IMR-90 (cell line): Measurements from ENCODE around the gene PIEZO2. TPM values are rescaled to one million over a fixed set of nuclear protein-coding genes. Genes with fewer than 3 reads are reported as not detected.
A peak's percentile ranks its signal among the peaks of the same experiment; 100 is the strongest.

Source experiments
- ATAC-seq: fragments of 200-7000 bp; cut with Tn5 transposase; 2 replicates; pipeline ENCODE4 v1.9.1; 2020; ENCODE audit warnings: low read depth, mild to moderate bottlenecking, moderate library complexity
- BruUV-seq: library from RNA; stranded (reverse); fragments of 400-500 nt; replicated peaks from 2 replicates; lab custom pipeline; 2021; lab: Mats Ljungman, UMichigan
- CTCF ChIA-PET: fragments of 300-600 bp; formaldehyde crosslinking; extraction: SDS; loops from one replicate; lab custom pipeline; 2021; ENCODE audit warnings: antibody characterized with exemption; lab: Yijun Ruan, JAX
- POLR2A ChIA-PET: fragments of 300-600 bp; sonication (Branson Sonifier 250); formaldehyde crosslinking; loops from one replicate; lab custom pipeline; 2022; ENCODE audit warnings: antibody characterized with exemption; ENCODE audit not compliant: unreplicated experiment; lab: Charles Lee
- DNase-seq: peaks from one replicate; pipeline ENCODE4 v3.0.0; 2013
- H2AFZ ChIP-seq: replicated peaks from 2 replicates; pipeline ENCODE3; 2013; ENCODE audit warnings: low read length, mild to moderate bottlenecking; ENCODE audit not compliant: poor library complexity
- H2AK5ac ChIP-seq: 2 replicates; pipeline ENCODE4 v1.6.1; 2013; ENCODE audit warnings: low read depth, low read length, inconsistent platforms
- H2AK9ac ChIP-seq: replicated peaks from 2 replicates; pipeline ENCODE3; 2013; ENCODE audit warnings: mild to moderate bottlenecking, low read depth, low read length, moderate library complexity; ENCODE audit not compliant: poor library complexity
- H2BK120ac ChIP-seq: 2 replicates; pipeline ENCODE4 v1.6.1; 2013; ENCODE audit warnings: low read depth, low read length, inconsistent platforms
- H2BK15ac ChIP-seq: 3 replicates; pipeline ENCODE4 v1.6.1; 2013; ENCODE audit warnings: low read depth, low read length, inconsistent platforms
- H2BK20ac ChIP-seq: 2 replicates; pipeline ENCODE4 v1.6.1; 2013; ENCODE audit warnings: low read depth, mild to moderate bottlenecking, inconsistent platforms, low read length, moderate library complexity
- H2BK5ac ChIP-seq: 2 replicates; pipeline ENCODE4 v1.6.1; 2013; ENCODE audit warnings: mild to moderate bottlenecking, low read depth, low read length, inconsistent platforms; ENCODE audit not compliant: poor library complexity, severe bottlenecking
- H3K14ac ChIP-seq: replicated peaks from 2 replicates; pipeline ENCODE4 v1.6.1; 2013; ENCODE audit warnings: low read depth, low read length, inconsistent platforms
- H3K18ac ChIP-seq: 2 replicates; pipeline ENCODE4 v1.6.1; 2013; ENCODE audit warnings: low read depth, low read length, control low read depth
- H3K23ac ChIP-seq: 2 replicates; pipeline ENCODE4 v1.6.1; 2013; ENCODE audit warnings: low read depth, low read length, inconsistent platforms
- H3K27ac ChIP-seq: 2 replicates; pipeline ENCODE4 v1.5.1; 2013; ENCODE audit warnings: mild to moderate bottlenecking, control low read depth, low read length; ENCODE audit not compliant: insufficient read depth
- H3K27me3 ChIP-seq: 2 replicates; pipeline ENCODE4 v1.6.1; 2013; ENCODE audit warnings: low read length; ENCODE audit not compliant: control insufficient read depth, insufficient read depth
- H3K36me3 ChIP-seq: 2 replicates; pipeline ENCODE4 v1.6.1; 2013; ENCODE audit warnings: low read length, mixed read lengths; ENCODE audit not compliant: control insufficient read depth, insufficient read depth
- H3K4ac ChIP-seq: 2 replicates; pipeline ENCODE4 v1.6.1; 2013; ENCODE audit warnings: low read depth, low read length, inconsistent platforms
- H3K4me1 ChIP-seq: 2 replicates; pipeline ENCODE4 v1.6.1; 2013; ENCODE audit warnings: low read length, mixed read lengths; ENCODE audit not compliant: control insufficient read depth, insufficient read depth
- H3K4me2 ChIP-seq: 2 replicates; pipeline ENCODE4 v1.6.1; 2013; ENCODE audit warnings: low read depth, mild to moderate bottlenecking, control low read depth, low read length, moderate library complexity
- H3K4me3 ChIP-seq: 2 replicates; pipeline ENCODE4 v1.5.1; 2013; ENCODE audit warnings: low read depth, mild to moderate bottlenecking, control low read depth, low read length, moderate library complexity; ENCODE audit not compliant: insufficient read depth
- H3K56ac ChIP-seq: 2 replicates; pipeline ENCODE4 v1.6.1; 2013; ENCODE audit warnings: low read length, inconsistent platforms; ENCODE audit not compliant: insufficient read depth; ENCODE audit errors: extremely low read depth
- H3K79me1 ChIP-seq, 2 experiments: 2 replicates each; pipeline ENCODE4 v1.6.1; 2013; ENCODE audit warnings: low read length in 2 of 2, inconsistent platforms in 1 of 2, low read depth in 1 of 2
- H3K9ac ChIP-seq: 2 replicates; pipeline ENCODE4 v1.6.1; 2013; ENCODE audit warnings: low read depth, low read length, control low read depth
- H3K9me1 ChIP-seq: 2 replicates; pipeline ENCODE4 v1.6.1; 2013; ENCODE audit warnings: low read length, inconsistent platforms; ENCODE audit not compliant: insufficient read depth
- H3K9me3 ChIP-seq: 2 replicates; pipeline ENCODE4 v1.6.1; 2013; ENCODE audit warnings: low read length; ENCODE audit not compliant: control insufficient read depth, insufficient read depth
- H4K20me1 ChIP-seq: 2 replicates; pipeline ENCODE4 v1.6.1; 2013; ENCODE audit warnings: low read length, inconsistent platforms; ENCODE audit not compliant: insufficient read depth
- H4K5ac ChIP-seq: 2 replicates; pipeline ENCODE4 v1.6.1; 2013; ENCODE audit warnings: mild to moderate bottlenecking, low read depth, low read length, control low read depth
- H4K8ac ChIP-seq, 2 experiments: 2 replicates each; pipeline ENCODE4 v1.6.1; 2013; ENCODE audit warnings: low read depth in 2 of 2, low read length in 2 of 2, control low read depth in 1 of 2, inconsistent platforms in 1 of 2
- H4K91ac ChIP-seq: 2 replicates; pipeline ENCODE4 v1.6.1; 2013; ENCODE audit warnings: low read depth, low read length, inconsistent platforms; ENCODE audit not compliant: insufficient read depth
- CEBPB ChIP-seq: IDR thresholded peaks from 2 replicates; pipeline ENCODE4 v1.6.1; 2012; ENCODE audit warnings: low read depth, low read length, improper control_type of control experiment
- CHD1 ChIP-seq: IDR thresholded peaks from 2 replicates; pipeline ENCODE4 v1.6.1; 2012; ENCODE audit warnings: low read depth, low read length, improper control_type of control experiment
- FOS ChIP-seq: fragments of 150-350 bp; IDR thresholded peaks from 2 replicates; pipeline ENCODE4 v1.6.1; 2016; ENCODE audit warnings: low read depth, low read length
- MAFK ChIP-seq: IDR thresholded peaks from 2 replicates; pipeline ENCODE4 v1.6.1; 2012; ENCODE audit warnings: low read depth, low read length, improper control_type of control experiment
- MAZ ChIP-seq: IDR thresholded peaks from 2 replicates; pipeline ENCODE4 v1.6.1; 2012; ENCODE audit warnings: low read depth, mild to moderate bottlenecking, low read length, improper control_type of control experiment, moderate library complexity, borderline replicate concordance
- MXI1 ChIP-seq: IDR thresholded peaks from 2 replicates; pipeline ENCODE4 v1.6.1; 2012; ENCODE audit warnings: low read depth, mild to moderate bottlenecking, low read length, moderate library complexity, borderline replicate concordance
- RAD21 ChIP-seq: IDR thresholded peaks from 2 replicates; pipeline ENCODE4 v1.6.1; 2012; ENCODE audit warnings: low read length, improper control_type of control experiment
- RCOR1 ChIP-seq: IDR thresholded peaks from 2 replicates; pipeline ENCODE4 v1.6.1; 2012; ENCODE audit warnings: mild to moderate bottlenecking, low read length, improper control_type of control experiment; ENCODE audit not compliant: insufficient replicate concordance
- RFX5 ChIP-seq: IDR thresholded peaks from 2 replicates; pipeline ENCODE4 v1.8.0; 2012; ENCODE audit warnings: low read depth, mild to moderate bottlenecking, low read length, moderate library complexity
- SMC3 ChIP-seq: fragments of 150-350 bp; IDR thresholded peaks from 2 replicates; pipeline ENCODE4 v1.6.1; 2016; ENCODE audit warnings: low read depth, mild to moderate bottlenecking, antibody characterized with exemption, low read length, moderate library complexity
- USF2 ChIP-seq: fragments of 150-350 bp; IDR thresholded peaks from 2 replicates; pipeline ENCODE4 v1.6.1; 2017; ENCODE audit warnings: mild to moderate bottlenecking, antibody characterized with exemption, low read length, low read depth
- WGBS, 2 experiments: methylation state at CpG; one replicate each; pipeline versions ENCODE4 v1.1.5 to v1.1.7; 2013; ENCODE audit warnings: missing lambda C conversion rate in 2 of 2; ENCODE audit not compliant: insufficient read length in 1 of 2; ENCODE audit errors: extremely low coverage in 2 of 2; 5-methylcytosine and 5-hydroxymethylcytosine counted together
- dilution Hi-C: fragments of 300-500 bp; cut with HindIII; formaldehyde crosslinking; loops from one replicate; pipeline ENCODE4 v1.14.3; 2018; ENCODE audit warnings: low sequenced_read_pairs; ENCODE audit not compliant: unreplicated experiment
- in situ Hi-C: fragments of 300-500 bp; cut with MboI; formaldehyde crosslinking; loops from 3 replicates; pipeline ENCODE4 v1.14.3; 2019; ENCODE audit warnings: low sequenced_read_pairs, inconsistent platforms, mixed read lengths
- intact Hi-C: fragments of 100-400 bp; cut with micrococcal nuclease; formaldehyde crosslinking; loops from 2 replicates; pipeline ENCODE4 v1.10.0; 2022
- polyA plus RNA-seq, 3 experiments: library from polyadenylated mRNA; depleted of rRNA; stranded (reverse); fragments of >200 nt; gene quantifications; 2 replicates each; pipeline ENCODE4 v1.2.3, GENCODE V29; 2012; ENCODE audit warnings: low replicate concordance in 1 of 3
- total RNA-seq: library from RNA; depleted of rRNA; stranded (reverse); fragments of >200 nt; gene quantifications from 2 replicates; pipeline ENCODE4 v1.2.3, GENCODE V29; 2012
- TF ChIP-seq, protein P1 (sequence below): fragments of 150-350 bp; IDR thresholded peaks from 2 replicates; pipeline ENCODE4 v1.6.1; 2016; ENCODE audit warnings: low read depth, mild to moderate bottlenecking, low read length, moderate library complexity, borderline replicate concordance

The PIEZO2 gene
- total and polyA plus RNA-seq, 2 of the 4 experiments (the other 2 are of a cell fraction) = 2.4 to 4.1 TPM

GRCh38 chr18:11002796-11003195, 146.6 kb downstream of the PIEZO2 start:
- Histone ChIP-seq H3K4ac (peak overlapping the region; percentile 81), H3K27me3 (no peaks in the 10 kb centered on the region), H2BK120ac (peak overlapping the region; percentile 57), H3K27ac (no peak overlapping the region), H3K9me1 (peaks cover 4% of the 10 kb centered on the region), H3K4me1 (peaks cover 9% of the 10 kb centered on the region), H4K91ac (no peak overlapping the region), H3K18ac (0 out of 2 replicates have a peak overlapping the region, but pooled peaks have one; percentile 9), H4K8ac (peak overlapping the region in 1 of 2 experiments; percentile 21; a peak in 1 of 4 replicates), H2BK20ac (peak overlapping the region; percentile 70), H3K36me3 (no peaks in the 10 kb centered on the region), H4K20me1 (no peaks in the 10 kb centered on the region), H2BK15ac (0 out of 3 replicates have a peak overlapping the region, but pooled peaks have one; percentile 53), H3K23ac (no peak overlapping the region), H3K14ac (peak overlapping the region; percentile 75; the same call in 1 of the 2 replicates), H4K5ac (no peak overlapping the region; the same call in 1 of the 2 replicates), H3K56ac (no peak overlapping the region), H2AFZ (peak overlapping the region; percentile 44), H3K9me3 (no peaks in the 10 kb centered on the region), H2BK5ac (no peak overlapping the region), H2AK5ac (peak overlapping the region; percentile 80), H3K4me3 (no peak overlapping the region), H3K79me1 (peaks cover 0 to 18% of the 10 kb centered on the region in 2 experiments; a peak in 2 of 4 replicates), H3K9ac (no peak overlapping the region), H2AK9ac (peak overlapping the region; percentile 56), H3K4me2 (no peak overlapping the region)
- DNase-seq = no peak
- WGBS, 2 experiments = 100% methylated on average over 1 of the region's 4 CpGs; no CpG with 5 or more reads in 1 of the 2 experiments
- BruUV-seq = no TSS peak
- ChIA-PET CTCF (no interaction called here), POLR2A (no interaction called here)
- intact Hi-C loops = no loop called here
- dilution Hi-C loops = no loop called here
- ATAC-seq = no peak
- in situ Hi-C loops = no loop called here
- no peak for TF ChIP-seq SMC3
- no peak for TF ChIP-seq RCOR1
- TF ChIP-seq CEBPB = no peak
- no peak for TF ChIP-seq MXI1
- TF ChIP-seq MAZ = no peak
- TF ChIP-seq RAD21 = no peak
- TF ChIP-seq FOS = no peak
- no peak for TF ChIP-seq RFX5
- TF ChIP-seq MAFK = no peak
- TF ChIP-seq, protein P1, sequence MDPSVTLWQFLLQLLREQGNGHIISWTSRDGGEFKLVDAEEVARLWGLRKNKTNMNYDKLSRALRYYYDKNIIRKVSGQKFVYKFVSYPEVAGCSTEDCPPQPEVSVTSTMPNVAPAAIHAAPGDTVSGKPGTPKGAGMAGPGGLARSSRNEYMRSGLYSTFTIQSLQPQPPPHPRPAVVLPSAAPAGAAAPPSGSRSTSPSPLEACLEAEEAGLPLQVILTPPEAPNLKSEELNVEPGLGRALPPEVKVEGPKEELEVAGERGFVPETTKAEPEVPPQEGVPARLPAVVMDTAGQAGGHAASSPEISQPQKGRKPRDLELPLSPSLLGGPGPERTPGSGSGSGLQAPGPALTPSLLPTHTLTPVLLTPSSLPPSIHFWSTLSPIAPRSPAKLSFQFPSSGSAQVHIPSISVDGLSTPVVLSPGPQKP = no peak
- no peak for TF ChIP-seq USF2
- no peak for TF ChIP-seq CHD1
